OCI-LY7 (cell line): ENCODE data around the gene THAP3. TPM values are rescaled to one million over a fixed set of nuclear protein-coding genes. Genes with fewer than 3 reads are reported as not detected.

Experiments used
- BruUV-seq: library from RNA; stranded (reverse); fragments of 400-500 nt; replicated peaks from 2 replicates; lab custom pipeline; 2021; lab: Mats Ljungman, UMichigan
- CTCF ChIA-PET: fragments of 300-600 bp; sonication (Branson Sonifier 250); formaldehyde crosslinking; loops from one replicate; lab custom pipeline; 2022; ENCODE audit warnings: antibody characterized with exemption; ENCODE audit not compliant: unreplicated experiment; lab: Charles Lee
- POLR2A ChIA-PET: fragments of 300-600 bp; sonication (Branson Sonifier 250); formaldehyde crosslinking; loops from one replicate; lab custom pipeline; 2022; ENCODE audit warnings: antibody characterized with exemption; lab: Charles Lee
- DNase-seq: peaks from one replicate; pipeline ENCODE4 v3.0.0-alpha.2; 2015; ENCODE audit warnings: low spot score
- H2AFZ ChIP-seq: fragments of 200-600 bp; sonication (generic), shearing (Covaris generic); 2 replicates; pipeline ENCODE4 v1.6.1; 2014; ENCODE audit warnings: mild to moderate bottlenecking, antibody characterized with exemption, low read length, moderate library complexity
- H3K27ac ChIP-seq: fragments of 200-600 bp; sonication (generic); 2 replicates; pipeline ENCODE4 v1.5.1; 2014; ENCODE audit warnings: mixed run types, low read depth, mild to moderate bottlenecking, moderate library complexity, low read length, inconsistent platforms; ENCODE audit not compliant: poor library complexity, severe bottlenecking
- H3K36me3 ChIP-seq: fragments of 200-600 bp; sonication (generic); 2 replicates; pipeline ENCODE4 v1.6.1; 2014; ENCODE audit warnings: mild to moderate bottlenecking, antibody characterized with exemption, low read length, moderate library complexity, mixed read lengths; ENCODE audit not compliant: insufficient read depth
- H3K4me1 ChIP-seq: fragments of 200-600 bp; sonication (generic); 2 replicates; pipeline ENCODE4 v1.5.1; 2014; ENCODE audit warnings: mild to moderate bottlenecking, low read length; ENCODE audit not compliant: insufficient read depth, poor library complexity, severe bottlenecking
- H3K4me2 ChIP-seq: fragments of 200-600 bp; sonication (generic); 2 replicates; pipeline ENCODE4 v1.6.1; 2014; ENCODE audit warnings: mild to moderate bottlenecking, low read length
- H3K4me3 ChIP-seq: fragments of 200-600 bp; sonication (generic); 2 replicates; pipeline ENCODE4 v1.5.1; 2014; ENCODE audit warnings: mild to moderate bottlenecking, low read depth, low read length; ENCODE audit not compliant: poor library complexity, severe bottlenecking
- H3K79me2 ChIP-seq: fragments of 200-600 bp; sonication (generic); 2 replicates; pipeline ENCODE4 v1.6.1; 2016; ENCODE audit warnings: low read depth, mild to moderate bottlenecking, low read length, moderate library complexity, mixed read lengths; ENCODE audit not compliant: insufficient read depth
- H3K9me2 ChIP-seq: fragments of 200-600 bp; sonication (generic); 2 replicates; pipeline ENCODE4 v1.6.1; 2016; ENCODE audit warnings: mild to moderate bottlenecking, low read length, mixed read lengths; ENCODE audit not compliant: insufficient read depth
- H3K9me3 ChIP-seq: fragments of 200-600 bp; sonication (generic); 2 replicates; pipeline ENCODE4 v1.6.1; 2014; ENCODE audit warnings: mild to moderate bottlenecking, mixed run types, low read length, mixed read lengths
- H4K20me1 ChIP-seq: fragments of 200-600 bp; sonication (generic); 2 replicates; pipeline ENCODE4 v1.6.1; 2014; ENCODE audit warnings: mild to moderate bottlenecking, antibody characterized with exemption, low read length, moderate library complexity, mixed read lengths; ENCODE audit not compliant: insufficient read depth
- CTCF ChIP-seq: fragments of 200-600 bp; sonication (generic); conservative IDR thresholded peaks from 2 replicates; pipeline ENCODE4 v1.5.1; 2014; ENCODE audit warnings: mild to moderate bottlenecking, antibody characterized with exemption, low read length, moderate library complexity, mixed read lengths
- EZH2phosphoT487 ChIP-seq: fragments of 200-600 bp; sonication (generic); IDR thresholded peaks from 2 replicates; pipeline ENCODE4 v1.6.1; 2018; ENCODE audit warnings: low read depth, borderline replicate concordance, mild to moderate bottlenecking, mixed run types, antibody characterized with exemption, low read length, moderate library complexity, mixed read lengths
- intact Hi-C: fragments of 100-400 bp; cut with micrococcal nuclease; formaldehyde crosslinking; loops from one replicate; pipeline ENCODE4 v1.10.0; 2022; ENCODE audit not compliant: unreplicated experiment
- total RNA-seq, 2 experiments: library from RNA; depleted of rRNA in 1 of 2; stranded (reverse); fragments of >200 nt in 1 of 2; shearing (Covaris generic) in 1 of 2; gene quantifications; 2 replicates each; pipeline ENCODE4 v1.2.3, GENCODE V29; 2014 to 2022

Gene THAP3
- total RNA-seq, 2 experiments from 2014 or later = 17.2 to 22.4 TPM

- ChIA-PET POLR2A (no interaction called here), CTCF (no interaction called here)
- H3K4me2 ChIP-seq = no peak overlapping the region
- no peaks in the 10 kb centered on the region for H4K20me1 ChIP-seq
- no peaks in the 10 kb centered on the region for H3K9me2 ChIP-seq
- H3K4me1 ChIP-seq = peaks cover 22% of the 10 kb centered on the region
- no peaks in the 10 kb centered on the region for H3K79me2 ChIP-seq
- no peak overlapping the region for H2AFZ ChIP-seq
- no peaks in the 10 kb centered on the region for H3K9me3 ChIP-seq
- peaks cover 36% of the 10 kb centered on the region; the same call in 1 of the 2 replicates for H3K36me3 ChIP-seq
- H3K27ac ChIP-seq = no peak overlapping the region
- BruUV-seq = no TSS peak
- DNase-seq = no peak
- no peak overlapping the region for H3K4me3 ChIP-seq
- TF ChIP-seq CTCF (no peak), EZH2phosphoT487 (no peak)
- intact Hi-C loops = no loop called here
These were observed 28.3 kb upstream of the THAP3 start for GRCh38 chr1:6596351-6596750.

GRCh38 chr1:6596886-6597776 lies 27.5 kb upstream of the THAP3 start:
- Histone ChIP-seq H4K20me1 (no peaks in the 10 kb centered on the region), H3K9me3 (no peaks in the 10 kb centered on the region), H3K27ac (no peak overlapping the region), H3K4me2 (no peak overlapping the region), H3K36me3 (peaks cover 36% of the 10 kb centered on the region; the same call in 1 of the 2 replicates), H3K4me3 (no peak overlapping the region), H3K4me1 (peaks cover 28% of the 10 kb centered on the region), H3K79me2 (no peaks in the 10 kb centered on the region), H2AFZ (no peak overlapping the region), H3K9me2 (no peaks in the 10 kb centered on the region)
- ChIA-PET CTCF (no interaction called here), POLR2A (no interaction called here)
- no TSS peak for BruUV-seq
- no peak for DNase-seq
- intact Hi-C loops = no loop called here
- TF ChIP-seq CTCF (no peak), EZH2phosphoT487 (no peak)

- Histone ChIP-seq H3K9me3 (no peaks in the 10 kb centered on the region), H2AFZ (no peak overlapping the region), H3K79me2 (no peaks in the 10 kb centered on the region), H4K20me1 (no peaks in the 10 kb centered on the region), H3K4me3 (no peak overlapping the region), H3K36me3 (peaks cover 36% of the 10 kb centered on the region; the same call in 1 of the 2 replicates), H3K27ac (no peak overlapping the region), H3K9me2 (no peaks in the 10 kb centered on the region), H3K4me2 (no peak overlapping the region), H3K4me1 (peaks cover 28% of the 10 kb centered on the region)
- intact Hi-C loops = no loop called here
- TF ChIP-seq EZH2phosphoT487 (no peak), CTCF (no peak)
- CTCF ChIA-PET = no interaction called here
- POLR2A ChIA-PET = no interaction called here
- no peak for DNase-seq
- BruUV-seq = no TSS peak
These were observed 26.9 kb upstream of the THAP3 start for GRCh38 chr1:6597777-6598131.
